Caki2 (cell line): ENCODE measurements around the gene SLC4A11. TPM values are rescaled to one million over a fixed set of nuclear protein-coding genes. Genes with fewer than 3 reads are reported as not detected.

Source experiments
- DNase-seq: peaks from one replicate; pipeline ENCODE4 v3.0.0-alpha.2; 2015; ENCODE audit warnings: low read depth
- in situ Hi-C: cut with HindIII; loops from 2 replicates; pipeline ENCODE4 v1.10.0; 2016; ENCODE audit warnings: low sequenced_read_pairs, low pct_unique_long_range_greater_than_20kb, mixed read lengths
- total RNA-seq: library from RNA; depleted of rRNA; stranded (reverse); fragments of >200 nt; shearing (Covaris generic); gene quantifications from 2 replicates; pipeline ENCODE4 v1.2.3, GENCODE V29; 2014; ENCODE audit warnings: low replicate concordance

Gene SLC4A11
- total RNA-seq, 1 experiment from 2014 or later, result 0.17 TPM

DNA sequence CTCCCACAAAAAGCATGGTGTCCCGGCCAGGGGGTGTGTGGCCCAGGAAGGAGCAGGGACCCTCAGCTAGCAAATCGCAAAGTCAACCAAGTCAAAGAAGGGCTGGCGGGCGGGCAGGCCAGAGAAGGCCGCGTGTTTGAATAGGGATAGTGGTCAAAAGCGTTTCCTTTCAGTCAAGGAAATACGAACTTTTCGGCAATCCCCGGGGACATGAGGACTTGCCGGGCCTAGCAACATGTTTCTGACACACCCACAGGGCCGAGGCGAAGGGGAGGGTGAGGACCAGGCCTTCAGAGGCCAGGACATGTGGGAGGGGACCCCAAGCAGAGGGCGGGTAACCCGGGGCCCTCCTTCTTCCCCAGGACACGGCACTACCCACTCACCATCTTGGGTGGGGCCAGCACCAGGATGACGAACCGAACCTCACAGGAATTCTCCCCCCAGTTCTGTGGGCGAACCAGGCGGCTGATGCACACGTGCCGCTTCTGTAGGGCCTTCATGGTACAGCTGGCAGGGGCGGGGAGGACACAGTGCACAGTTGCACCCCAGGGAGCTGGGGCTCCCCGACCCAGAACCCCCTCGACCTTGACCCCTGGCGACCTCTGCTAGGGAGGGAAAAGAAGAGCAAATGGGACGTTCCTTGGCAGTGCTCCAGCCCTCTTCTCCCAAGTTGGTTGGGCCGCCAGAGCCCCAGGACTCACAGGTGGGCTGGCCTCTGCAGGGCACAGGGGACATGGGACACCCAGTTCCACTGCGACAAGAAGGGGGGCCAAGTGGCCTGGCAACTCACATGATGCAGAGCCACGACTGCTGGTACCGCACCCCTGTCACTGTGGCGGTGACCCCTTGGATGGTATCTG lies 5.6 kb downstream of the SLC4A11 start:
- DNase-seq, result no peak
- in situ Hi-C loops, result no loop called here

DNA sequence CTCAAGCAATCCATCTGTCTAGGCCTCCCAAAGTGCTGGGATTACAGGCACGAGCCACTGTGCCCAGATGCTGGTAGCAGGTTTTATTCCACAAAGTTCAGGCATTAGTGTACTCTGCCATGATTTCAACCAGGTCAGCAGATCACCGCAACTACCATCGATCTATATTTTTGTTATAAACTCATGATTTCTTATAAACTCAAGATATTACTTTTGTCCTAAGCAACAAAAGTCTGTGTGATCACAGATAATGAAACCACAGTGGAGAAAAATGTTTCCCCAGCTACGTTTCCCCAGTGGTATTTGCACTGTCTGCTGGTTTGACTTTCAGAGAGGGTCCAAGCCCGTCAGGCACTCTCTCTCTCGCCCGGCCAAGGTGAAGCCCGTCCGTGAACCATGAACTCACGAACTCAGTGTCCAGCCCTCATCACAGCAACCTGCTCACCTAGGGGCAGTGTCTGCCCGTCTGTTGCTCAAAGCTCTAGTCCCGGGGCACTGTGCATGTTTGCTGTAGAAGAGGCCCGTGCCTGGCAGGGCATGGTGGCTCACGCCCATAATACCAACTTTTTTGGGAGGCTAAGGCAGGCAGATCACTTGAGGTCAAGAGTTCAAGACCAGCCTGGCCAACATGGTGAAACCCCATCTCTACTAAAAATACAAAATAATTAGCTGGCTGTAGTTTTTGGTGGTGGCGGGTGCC lies 7.0 kb downstream of the SLC4A11 start:
- no peak for DNase-seq
- in situ Hi-C loops, result no loop called here

- DNase-seq, result no peak
- in situ Hi-C loops, result no loop called here
Observed at GRCh38 chr20:3231116-3231515, 7.9 kb downstream of the SLC4A11 start.

DNA sequence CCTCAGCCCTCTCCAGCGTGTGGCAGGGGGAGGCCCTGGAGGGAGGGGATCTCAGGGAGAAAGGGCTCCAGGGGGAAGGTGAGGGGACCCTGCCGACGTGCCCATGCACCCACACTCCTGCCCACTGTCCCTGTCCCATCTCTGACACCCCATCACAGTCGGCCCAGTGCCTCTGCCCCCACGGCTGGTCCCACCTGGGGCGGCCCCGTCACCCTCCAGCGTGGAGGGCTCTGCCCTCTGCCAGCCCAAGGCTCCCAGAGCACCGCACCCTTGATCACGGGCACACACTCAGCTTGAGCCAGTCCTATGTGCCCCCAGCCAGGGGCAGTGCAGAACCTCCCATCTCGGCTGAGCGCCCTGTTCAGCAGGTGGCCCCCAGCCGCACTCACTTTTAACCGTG lies 9.2 kb downstream of the SLC4A11 start:
- in situ Hi-C loops, result no loop called here

GRCh38 chr20:3229158-3229557 lies 9.8 kb downstream of the SLC4A11 start:
- in situ Hi-C loops, result no loop called here
- DNase-seq, result no peak

More for the DNA sequence above, 9.2 kb downstream of the SLC4A11 start:
- DNase-seq, result no peak

- in situ Hi-C loops, result no loop called here
- no peak for DNase-seq
Observed at GRCh38 chr20:3228750-3229032, 10.3 kb downstream of the SLC4A11 start.

GRCh38 chr20:3227936-3228749 lies 10.8 kb downstream of the SLC4A11 start:
- no peak for DNase-seq
- in situ Hi-C loops, result no loop called here

DNA sequence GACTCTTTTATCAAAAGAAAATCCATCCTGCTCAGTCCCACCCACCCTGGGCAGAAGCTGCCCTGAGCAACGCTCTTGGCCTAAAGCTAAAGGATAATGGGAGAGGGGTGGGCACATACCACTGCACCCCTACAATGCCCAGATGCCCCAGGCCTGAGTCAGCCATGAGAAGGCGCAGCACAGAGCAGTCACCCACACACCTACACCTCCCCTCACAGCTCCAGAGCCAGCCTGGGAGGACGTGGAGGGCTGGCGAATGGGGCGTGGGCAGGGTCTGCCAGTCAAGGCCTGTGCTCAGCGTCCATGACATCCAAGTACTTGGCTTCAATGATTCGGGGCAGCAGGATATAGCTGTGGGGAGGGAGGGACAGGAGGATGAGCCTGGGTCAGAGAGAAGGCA lies 11.5 kb downstream of the SLC4A11 start:
- DNase-seq, result no peak
- in situ Hi-C loops, result no loop called here

DNA sequence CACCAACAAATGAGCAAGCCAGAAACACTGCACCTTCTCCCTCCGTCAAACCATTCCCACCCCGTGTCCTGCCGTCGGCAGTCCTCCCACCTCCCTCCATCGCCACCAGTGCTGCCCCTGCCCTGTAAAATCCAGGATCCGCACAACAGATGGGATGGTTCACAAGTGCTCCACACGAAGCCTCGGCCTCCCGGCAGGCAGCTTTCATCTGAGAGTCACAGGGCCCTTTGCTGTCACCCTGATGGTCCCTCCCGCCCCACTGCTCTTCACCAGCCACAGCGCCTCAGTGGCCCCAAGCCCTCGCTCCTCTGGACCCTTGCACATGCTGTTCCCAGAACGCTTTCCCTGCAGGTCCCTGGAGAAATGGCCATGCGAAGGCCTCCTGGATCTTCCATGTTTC lies 12.1 kb downstream of the SLC4A11 start:
- in situ Hi-C loops, result no loop called here
- DNase-seq, result no peak

DNA sequence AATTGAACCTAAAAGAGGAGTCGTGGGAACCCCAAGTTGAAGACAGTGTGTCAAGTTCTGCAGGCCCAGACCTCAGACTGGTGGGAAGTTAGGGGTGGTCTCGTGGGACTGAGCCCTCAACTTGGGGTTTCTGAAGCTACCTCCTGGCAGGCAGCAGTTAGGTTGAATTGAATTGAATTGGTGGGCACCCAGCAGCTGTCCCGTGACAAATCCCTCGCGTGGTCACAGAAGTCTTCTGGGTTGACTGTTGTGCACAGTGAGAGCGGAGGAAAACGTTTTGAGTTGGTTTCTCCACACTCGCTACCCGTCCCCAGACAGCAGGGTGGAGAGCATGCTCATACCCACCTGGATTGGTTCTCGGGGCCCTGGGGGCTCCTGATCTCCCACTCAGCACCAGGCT lies 12.9 kb downstream of the SLC4A11 start:
- no peak for DNase-seq
- in situ Hi-C loops, result no loop called here

DNA sequence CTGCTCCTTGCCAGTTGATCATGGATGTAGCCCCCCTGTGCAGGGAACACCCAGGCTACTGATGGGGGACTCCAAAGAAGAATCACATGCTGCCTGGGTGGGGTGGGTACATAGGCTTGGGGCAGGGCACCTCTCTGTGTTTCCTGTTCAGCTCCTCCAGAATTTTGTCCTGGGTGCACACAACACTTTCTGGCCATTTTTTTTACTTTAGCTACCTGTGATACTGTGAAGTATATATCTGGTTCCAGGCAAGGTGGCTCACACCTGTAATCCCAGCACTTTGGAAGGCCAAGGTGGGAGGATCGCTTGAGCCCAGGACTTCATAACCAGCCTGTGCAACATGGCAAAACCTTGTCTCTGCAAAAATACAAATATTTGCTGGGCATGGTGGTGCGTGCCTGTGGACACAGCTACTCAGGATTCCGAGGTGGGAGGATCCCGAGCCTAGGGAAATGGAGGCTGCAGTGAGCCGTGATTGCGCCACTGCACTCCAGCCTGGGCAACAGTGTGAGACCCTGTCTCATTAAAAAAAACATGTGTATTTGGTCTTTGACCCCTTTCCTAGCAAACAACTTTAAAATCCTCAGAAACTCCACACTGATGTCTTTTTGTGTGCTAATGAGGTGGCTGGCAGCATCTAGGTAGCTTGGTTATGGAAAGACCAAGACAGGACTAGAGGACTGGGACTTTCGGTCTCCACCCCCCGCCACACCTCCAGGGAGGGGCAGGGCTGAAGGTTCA lies 14.1 kb downstream of the SLC4A11 start:
- in situ Hi-C loops, result no loop called here
- DNase-seq, result peak; percentile 53

GRCh38 chr20:3223994-3224680 lies 14.9 kb downstream of the SLC4A11 start:
- in situ Hi-C loops, result no loop called here
- DNase-seq, result no peak

DNA sequence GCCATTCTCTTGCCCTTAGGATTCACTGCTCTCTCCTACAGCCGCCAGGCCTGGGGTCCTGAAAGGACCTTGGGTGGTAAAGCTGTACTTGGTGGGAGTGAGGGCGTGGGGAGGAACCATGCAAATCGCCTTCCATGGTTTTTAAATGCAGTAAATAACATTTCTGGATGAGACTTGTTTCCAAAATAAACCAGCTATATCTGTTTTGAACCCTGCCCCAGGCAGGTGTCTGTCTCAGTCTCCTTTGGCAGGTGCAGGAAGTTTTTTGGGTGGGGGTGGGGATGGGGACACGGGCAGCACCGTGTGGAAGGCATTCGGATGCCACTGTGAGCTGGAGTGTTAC lies 15.4 kb downstream of the SLC4A11 start:
- DNase-seq, result no peak
- in situ Hi-C loops, result no loop called here

GRCh38 chr20:3222635-3223600 lies 16.1 kb downstream of the SLC4A11 start:
- in situ Hi-C loops, result no loop called here
- DNase-seq, result peak; percentile 85

DNA sequence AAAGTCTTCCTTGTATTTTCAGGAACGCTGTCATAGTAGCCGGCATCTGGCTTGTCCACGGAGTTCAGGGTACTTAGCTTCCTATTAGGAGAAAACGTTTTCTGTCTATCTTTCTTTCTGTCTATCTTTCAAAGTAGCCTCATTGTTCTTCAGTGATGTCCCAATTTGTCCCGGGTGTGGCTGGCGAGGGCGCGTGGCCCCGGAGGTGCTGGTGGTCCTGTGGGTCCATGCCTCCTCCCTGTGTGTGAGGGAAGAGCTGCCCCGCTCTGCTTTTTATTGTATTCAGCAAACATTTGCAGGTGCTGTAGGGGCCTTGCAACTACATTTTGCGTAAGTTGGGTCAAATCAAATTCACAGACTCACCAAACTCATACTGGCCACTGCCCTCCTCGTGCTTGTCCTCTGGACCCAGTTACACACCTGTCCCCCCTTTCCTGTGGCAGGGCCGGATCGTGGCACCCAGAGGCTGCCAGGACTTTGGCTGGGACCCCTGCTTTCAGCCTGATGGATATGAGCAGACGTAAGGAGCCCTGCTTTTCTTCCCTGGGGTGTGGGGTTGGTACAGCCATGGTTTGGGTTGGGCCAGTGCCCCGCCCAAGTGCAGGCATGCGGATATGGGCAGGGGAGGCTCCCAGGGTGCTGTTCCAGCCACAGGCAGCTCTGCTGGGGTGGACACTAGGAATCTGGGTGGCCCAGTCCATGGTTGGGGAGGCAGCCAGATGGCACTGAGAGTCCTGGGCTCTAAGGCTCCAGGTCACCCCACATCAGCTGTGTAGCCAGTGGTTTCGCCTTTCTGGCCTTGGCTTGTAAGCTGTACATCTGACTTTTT lies 17.4 kb downstream of the SLC4A11 start:
- peak; percentile 44 for DNase-seq
- in situ Hi-C loops, result no loop called here

DNA sequence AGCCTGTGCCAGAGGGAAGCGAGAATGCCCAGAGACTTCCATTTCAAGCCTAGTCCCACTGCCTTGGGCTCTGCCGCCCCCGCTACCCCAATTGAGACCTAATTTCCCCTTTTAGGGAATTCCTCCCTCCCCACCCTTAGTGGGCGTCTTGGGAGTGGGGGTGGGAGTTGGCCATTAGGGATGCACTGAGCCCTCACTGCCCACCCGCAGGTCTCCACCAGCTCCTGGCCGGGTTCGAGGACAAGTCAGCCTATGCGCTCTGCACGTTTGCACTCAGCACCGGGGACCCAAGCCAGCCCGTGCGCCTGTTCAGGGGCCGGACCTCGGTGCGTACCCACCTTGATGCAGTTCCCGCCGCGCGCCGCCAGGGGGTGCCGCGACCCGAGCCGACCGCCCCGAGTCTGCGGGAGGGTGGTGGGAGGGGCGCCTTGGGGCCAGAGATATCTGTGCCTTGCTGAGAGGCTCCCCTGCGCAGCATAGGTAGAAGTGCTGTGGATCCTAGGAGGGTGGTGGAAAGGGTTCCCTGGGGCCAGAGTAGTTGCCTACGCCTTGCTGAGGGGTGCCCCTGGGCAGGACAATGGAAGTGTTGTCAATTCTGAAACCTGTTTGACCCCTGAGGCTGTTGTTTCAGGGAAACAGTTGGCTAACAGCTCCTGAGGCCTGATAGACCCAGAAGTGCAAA lies 20.5 kb downstream of the SLC4A11 start:
- in situ Hi-C loops, result no loop called here
- no peak for DNase-seq
